ENCODE data around the gene SCRN2.

Gene SCRN2

DNA sequence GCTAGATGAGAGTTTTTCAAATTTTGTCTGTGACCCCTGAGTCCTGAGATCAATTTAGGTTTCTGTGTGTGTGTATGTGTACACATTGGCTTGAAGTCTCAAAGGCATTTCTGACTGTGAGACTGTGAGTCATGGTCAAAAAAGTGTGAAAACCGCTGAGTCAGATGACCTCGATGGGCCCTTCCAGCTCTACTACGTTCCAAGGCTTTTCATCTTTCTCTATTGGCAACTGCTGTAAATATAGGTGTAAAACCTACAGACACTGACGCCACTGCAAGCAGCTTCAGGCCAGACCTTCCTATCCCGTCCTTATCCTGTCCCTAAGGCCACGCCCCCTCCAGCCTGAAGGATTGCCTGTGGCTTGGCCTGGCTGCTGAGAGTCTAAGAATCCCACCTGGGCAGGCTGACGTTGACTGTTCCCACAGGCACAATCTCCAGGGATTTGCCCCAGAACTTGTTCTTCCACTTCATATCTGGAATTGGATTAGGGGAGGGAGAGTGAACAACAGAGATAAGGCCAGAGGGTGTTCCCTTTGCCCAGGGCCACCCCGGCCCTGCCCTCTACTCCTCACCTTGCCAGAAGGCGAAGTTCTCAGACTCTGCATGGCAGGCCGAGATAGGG is 30.8 kb downstream of the SCRN2 start:
- H3K36me3 ChIP-seq (ENCODE audit: control insufficient read depth, insufficient read depth, low read length), result peaks cover 30% of the 10 kb centered on the region

DNA sequence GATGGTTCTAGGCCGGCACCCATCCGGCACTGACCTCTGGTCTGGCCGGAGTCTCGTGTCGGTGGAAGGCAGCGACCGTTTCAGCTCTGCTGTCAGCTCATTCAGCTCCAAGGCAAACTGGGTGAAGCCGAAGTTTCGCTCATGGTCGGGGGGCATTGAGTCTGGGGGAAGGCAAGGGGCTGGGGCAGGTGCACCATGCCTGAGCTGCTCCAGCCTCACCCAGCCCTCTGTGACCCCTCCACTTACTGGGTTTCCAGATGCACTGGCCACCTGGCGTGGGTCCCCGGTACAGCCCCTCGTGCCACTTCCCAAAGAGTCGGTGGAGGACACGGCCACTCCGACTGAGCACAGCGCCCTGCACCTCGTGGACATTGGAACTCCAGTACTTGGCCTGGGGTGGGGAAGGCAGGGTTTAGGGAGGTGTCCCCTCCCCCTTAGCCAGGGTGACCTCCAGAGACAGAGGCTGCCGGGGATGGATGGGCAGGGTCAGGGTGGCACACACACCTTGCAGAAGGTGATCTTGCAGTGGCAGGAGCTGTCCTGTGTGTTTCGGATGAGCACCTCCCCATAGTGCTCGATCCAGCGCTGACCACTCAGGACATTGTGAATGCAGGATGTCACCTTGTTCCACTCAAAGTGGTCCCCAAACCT is 32.1 kb downstream of the SCRN2 start:
- Histone ChIP-seq H3K4me3 (ENCODE audit: low read length) (no peak overlapping the region), H3K9ac (ENCODE audit: low read length) (no peak overlapping the region), H3K27ac (ENCODE audit: low read depth, low read length) (no peak overlapping the region), H3K4me1 (ENCODE audit: control insufficient read depth, insufficient read depth, low read length) (no peaks in the 10 kb centered on the region), H3K36me3 (ENCODE audit: control insufficient read depth, insufficient read depth, low read length) (peaks cover 30% of the 10 kb centered on the region), H3K27me3 (ENCODE audit: control insufficient read depth, insufficient read depth, low read length) (no peaks in the 10 kb centered on the region)

More for the DNA sequence above, 30.8 kb downstream of the SCRN2 start:
- Histone ChIP-seq H3K27ac (ENCODE audit: low read depth, low read length) (no peak overlapping the region), H3K9ac (ENCODE audit: low read length) (no peak overlapping the region), H3K27me3 (ENCODE audit: control insufficient read depth, insufficient read depth, low read length) (no peaks in the 10 kb centered on the region), H3K4me1 (ENCODE audit: control insufficient read depth, insufficient read depth, low read length) (no peaks in the 10 kb centered on the region), H3K4me3 (ENCODE audit: low read length) (no peak overlapping the region)

DNA sequence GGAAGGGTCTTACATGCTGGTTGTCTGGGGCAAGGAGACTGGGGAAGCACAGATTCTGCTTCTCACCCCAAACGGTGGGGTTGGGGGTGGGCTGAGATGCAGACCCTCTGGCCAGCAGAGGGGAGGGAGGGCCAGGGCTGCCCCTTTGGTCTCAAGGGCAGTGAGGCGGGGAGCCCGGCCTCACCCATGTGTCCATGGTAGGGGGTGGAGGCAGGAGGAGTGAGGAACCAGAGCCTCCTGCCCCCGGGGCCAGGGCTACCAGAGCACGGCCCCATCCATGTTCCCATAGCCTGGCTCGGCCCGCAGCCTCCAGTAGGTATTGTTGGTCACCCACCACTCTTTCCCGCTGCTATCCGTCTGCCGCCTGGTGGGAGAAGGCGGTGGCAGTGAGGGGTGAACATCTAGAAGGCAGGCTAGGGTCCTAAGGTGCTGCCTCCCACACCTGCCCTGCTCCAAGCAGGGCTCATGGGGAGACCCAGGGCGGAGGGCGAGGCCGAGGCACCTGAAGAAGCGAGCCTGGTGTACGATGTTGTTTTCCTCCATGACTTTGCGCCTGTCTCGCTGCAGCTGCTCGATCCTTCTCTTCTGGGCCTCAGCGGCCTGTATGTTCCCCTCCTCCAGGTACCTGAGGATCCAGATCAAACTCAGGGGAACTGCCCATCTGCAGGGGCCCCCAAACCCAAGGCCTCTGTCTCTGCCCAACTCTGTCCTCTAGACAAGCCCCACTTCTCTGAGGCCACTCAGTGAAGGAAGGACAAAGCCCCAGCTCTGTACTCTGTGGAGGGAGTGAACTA is 32.8 kb downstream of the SCRN2 start:
- no peak overlapping the region for H3K9ac ChIP-seq (ENCODE audit: low read length)
- H3K4me1 ChIP-seq (ENCODE audit: control insufficient read depth, insufficient read depth, low read length), result no peaks in the 10 kb centered on the region
- no peak overlapping the region for H3K27ac ChIP-seq (ENCODE audit: low read depth, low read length)
- peaks cover 26% of the 10 kb centered on the region for H3K36me3 ChIP-seq (ENCODE audit: control insufficient read depth, insufficient read depth, low read length)
- H3K4me3 ChIP-seq (ENCODE audit: low read length), result no peak overlapping the region
- H3K27me3 ChIP-seq (ENCODE audit: control insufficient read depth, insufficient read depth, low read length), result no peaks in the 10 kb centered on the region

DNA sequence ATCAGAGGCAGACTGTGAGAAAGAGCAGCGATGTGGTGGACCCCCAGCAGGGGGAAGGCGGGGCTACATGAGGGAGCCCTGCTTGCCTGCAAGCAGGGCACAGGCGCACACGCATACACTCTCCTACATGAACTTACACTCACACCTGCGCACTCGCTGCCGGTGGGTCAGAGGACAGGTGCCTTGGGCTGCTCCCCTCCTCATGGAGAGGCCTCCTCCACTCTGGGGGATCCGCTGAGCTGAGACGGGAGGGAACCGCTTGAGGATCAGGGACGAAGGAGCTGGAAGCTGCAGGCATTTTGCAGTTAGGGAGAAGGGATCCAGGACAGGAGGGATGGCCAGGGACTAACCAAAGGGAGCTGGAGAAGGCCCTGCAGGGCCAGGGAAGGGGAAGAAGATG is 33.7 kb downstream of the SCRN2 start:
- no peak overlapping the region for H3K4me3 ChIP-seq (ENCODE audit: low read length)
- H3K4me1 ChIP-seq (ENCODE audit: control insufficient read depth, insufficient read depth, low read length), result no peaks in the 10 kb centered on the region
- H3K9ac ChIP-seq (ENCODE audit: low read length), result no peak overlapping the region
- no peaks in the 10 kb centered on the region for H3K27me3 ChIP-seq (ENCODE audit: control insufficient read depth, insufficient read depth, low read length)
- H3K27ac ChIP-seq (ENCODE audit: low read depth, low read length), result no peak overlapping the region
- peaks cover 24% of the 10 kb centered on the region for H3K36me3 ChIP-seq (ENCODE audit: control insufficient read depth, insufficient read depth, low read length)

DNA sequence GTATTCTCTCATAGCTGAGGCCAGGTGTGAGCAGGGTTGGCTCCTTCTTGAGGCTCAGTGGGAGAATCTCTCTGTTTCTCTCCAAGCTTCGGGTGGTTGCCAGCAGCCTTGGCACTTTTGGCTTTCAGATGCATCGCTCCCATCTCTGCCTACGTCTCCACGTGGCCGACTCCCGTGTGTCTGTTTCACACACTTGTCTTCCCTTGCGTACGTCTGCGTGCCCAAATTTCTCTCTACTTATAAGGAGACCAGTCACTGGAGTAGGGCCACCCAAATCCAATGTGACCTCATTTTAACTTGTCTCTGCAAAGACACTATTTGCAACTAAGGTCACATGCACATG is 34.2 kb downstream of the SCRN2 start:
- H3K27me3 ChIP-seq (ENCODE audit: control insufficient read depth, insufficient read depth, low read length), result no peaks in the 10 kb centered on the region
- no peaks in the 10 kb centered on the region for H3K4me1 ChIP-seq (ENCODE audit: control insufficient read depth, insufficient read depth, low read length)
- H3K27ac ChIP-seq (ENCODE audit: low read depth, low read length), result no peak overlapping the region
- no peak overlapping the region for H3K4me3 ChIP-seq (ENCODE audit: low read length)
- H3K36me3 ChIP-seq (ENCODE audit: control insufficient read depth, insufficient read depth, low read length), result peaks cover 20% of the 10 kb centered on the region
- H3K9ac ChIP-seq (ENCODE audit: low read length), result no peak overlapping the region

DNA sequence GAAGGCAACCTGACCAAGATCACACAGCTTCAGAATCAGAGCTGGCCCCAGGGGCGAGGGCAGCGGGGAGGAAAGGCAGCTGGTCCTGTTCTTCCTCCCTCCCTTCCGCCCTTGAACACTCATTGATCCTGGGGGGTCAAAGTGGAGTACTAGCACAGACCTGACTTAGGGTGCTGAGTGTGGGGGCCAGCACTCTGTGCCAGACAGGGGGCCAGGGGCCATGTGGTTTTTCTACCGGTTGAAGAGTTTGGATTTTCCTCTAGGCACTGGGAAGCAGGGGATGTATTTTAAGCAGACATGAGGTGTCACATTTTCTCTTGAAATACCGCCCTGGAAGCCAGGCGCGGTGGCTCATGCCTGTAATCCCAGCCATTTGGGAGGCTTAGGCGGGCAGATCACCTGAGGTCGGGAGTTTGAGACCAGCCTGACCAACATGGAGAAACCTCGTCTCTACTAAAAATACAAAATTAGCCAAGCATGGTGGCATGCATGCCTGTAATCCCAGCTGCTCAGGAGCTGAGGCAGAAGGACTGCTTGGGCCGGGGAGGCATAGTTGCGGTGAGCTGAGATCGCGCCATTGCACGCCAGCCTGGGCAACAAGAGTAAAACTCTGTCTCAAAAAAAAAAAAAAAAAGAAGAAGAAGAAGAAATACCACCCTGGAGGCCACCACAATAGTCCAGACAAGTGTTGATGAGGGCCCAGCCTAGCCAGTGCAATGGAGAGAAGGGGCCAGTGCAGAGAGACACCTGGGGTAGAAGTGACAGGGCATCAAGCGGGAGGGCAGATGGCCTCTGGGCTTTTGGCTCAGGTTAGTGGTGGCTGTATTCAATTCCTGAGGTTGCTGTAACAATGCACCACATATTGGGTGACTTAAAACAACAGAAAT is 34.8 kb downstream of the SCRN2 start:
- H3K9ac ChIP-seq (ENCODE audit: low read length), result no peak overlapping the region
- H3K27ac ChIP-seq (ENCODE audit: low read depth, low read length), result no peak overlapping the region
- peaks cover 20% of the 10 kb centered on the region for H3K36me3 ChIP-seq (ENCODE audit: control insufficient read depth, insufficient read depth, low read length)
- H3K4me1 ChIP-seq (ENCODE audit: control insufficient read depth, insufficient read depth, low read length), result no peaks in the 10 kb centered on the region
- H3K4me3 ChIP-seq (ENCODE audit: low read length), result no peak overlapping the region
- H3K27me3 ChIP-seq (ENCODE audit: control insufficient read depth, insufficient read depth, low read length), result no peaks in the 10 kb centered on the region

DNA sequence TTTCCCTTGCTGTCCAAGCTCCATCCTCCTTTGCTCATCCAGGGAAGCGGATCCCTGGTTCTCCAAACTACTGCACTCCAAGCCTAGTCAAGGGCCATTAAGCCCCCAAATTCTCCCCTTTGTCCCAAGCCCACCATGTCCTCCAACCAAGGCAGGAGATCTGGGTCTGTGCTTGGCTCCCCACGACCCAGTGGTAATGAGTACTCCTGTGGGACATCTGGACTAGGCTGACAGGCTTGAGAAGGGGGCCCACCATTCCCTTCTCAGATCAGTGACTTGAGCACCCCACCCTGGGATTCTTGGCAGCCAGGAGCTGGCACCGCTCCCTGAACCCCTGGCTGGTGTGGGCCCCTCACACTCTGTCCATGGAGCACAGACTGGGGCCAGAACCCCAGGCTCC is 36.6 kb downstream of the SCRN2 start:
- no peaks in the 10 kb centered on the region for H3K27me3 ChIP-seq (ENCODE audit: control insufficient read depth, insufficient read depth, low read length)
- H3K4me1 ChIP-seq (ENCODE audit: control insufficient read depth, insufficient read depth, low read length), result no peaks in the 10 kb centered on the region
- no peak overlapping the region for H3K4me3 ChIP-seq (ENCODE audit: low read length)
- H3K27ac ChIP-seq (ENCODE audit: low read depth, low read length), result no peak overlapping the region
- peaks cover 18% of the 10 kb centered on the region for H3K36me3 ChIP-seq (ENCODE audit: control insufficient read depth, insufficient read depth, low read length)
- H3K9ac ChIP-seq (ENCODE audit: low read length), result no peak overlapping the region

DNA sequence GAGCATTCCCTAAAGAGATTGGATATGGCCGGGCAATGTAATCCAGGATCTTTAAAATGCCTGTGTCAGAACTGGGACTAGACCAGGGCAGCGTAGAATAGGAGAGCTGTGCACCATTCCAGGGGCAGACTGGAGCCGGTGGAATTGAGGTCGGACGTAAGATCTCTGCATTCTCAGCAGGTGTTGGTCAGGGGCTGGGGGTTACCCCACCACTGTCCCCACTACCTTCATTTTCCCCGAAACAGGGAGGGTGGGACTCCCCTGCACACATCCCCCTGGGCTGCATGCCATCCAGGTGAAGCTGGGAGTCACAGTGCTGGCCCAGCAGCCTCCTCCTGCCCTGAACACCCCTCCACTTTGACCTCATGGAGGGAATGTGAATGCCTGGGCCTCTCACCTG is 37.3 kb downstream of the SCRN2 start:
- no peak overlapping the region for H3K4me3 ChIP-seq (ENCODE audit: low read length)
- no peak overlapping the region for H3K27ac ChIP-seq (ENCODE audit: low read depth, low read length)
- peaks cover 12% of the 10 kb centered on the region for H3K36me3 ChIP-seq (ENCODE audit: control insufficient read depth, insufficient read depth, low read length)
- H3K27me3 ChIP-seq (ENCODE audit: control insufficient read depth, insufficient read depth, low read length), result no peaks in the 10 kb centered on the region
- H3K9ac ChIP-seq (ENCODE audit: low read length), result no peak overlapping the region
- H3K4me1 ChIP-seq (ENCODE audit: control insufficient read depth, insufficient read depth, low read length), result no peaks in the 10 kb centered on the region

DNA sequence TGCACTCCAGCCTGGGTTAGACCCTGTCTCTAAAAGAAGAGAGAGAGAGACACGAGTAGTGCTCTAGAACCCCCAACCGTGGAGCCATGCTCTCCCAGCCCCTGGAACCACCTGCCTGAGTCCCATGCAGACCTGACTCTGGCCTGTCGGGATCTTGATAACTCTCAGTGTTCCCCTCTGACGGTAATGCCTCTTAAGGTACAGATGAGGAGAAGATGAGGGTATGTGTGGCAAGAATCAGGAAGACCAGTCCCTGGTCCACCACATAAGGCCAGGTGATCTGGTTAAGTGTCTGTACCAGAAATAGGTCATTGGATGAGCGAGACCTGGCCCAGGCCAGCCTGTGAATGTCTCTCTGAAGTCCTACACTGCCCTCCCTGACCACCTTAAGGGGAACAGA is 37.9 kb downstream of the SCRN2 start:
- Histone ChIP-seq H3K36me3 (ENCODE audit: control insufficient read depth, insufficient read depth, low read length) (peaks cover 7% of the 10 kb centered on the region), H3K27me3 (ENCODE audit: control insufficient read depth, insufficient read depth, low read length) (no peaks in the 10 kb centered on the region), H3K9ac (ENCODE audit: low read length) (no peak overlapping the region), H3K27ac (ENCODE audit: low read depth, low read length) (no peak overlapping the region), H3K4me3 (ENCODE audit: low read length) (no peak overlapping the region), H3K4me1 (ENCODE audit: control insufficient read depth, insufficient read depth, low read length) (no peaks in the 10 kb centered on the region)

DNA sequence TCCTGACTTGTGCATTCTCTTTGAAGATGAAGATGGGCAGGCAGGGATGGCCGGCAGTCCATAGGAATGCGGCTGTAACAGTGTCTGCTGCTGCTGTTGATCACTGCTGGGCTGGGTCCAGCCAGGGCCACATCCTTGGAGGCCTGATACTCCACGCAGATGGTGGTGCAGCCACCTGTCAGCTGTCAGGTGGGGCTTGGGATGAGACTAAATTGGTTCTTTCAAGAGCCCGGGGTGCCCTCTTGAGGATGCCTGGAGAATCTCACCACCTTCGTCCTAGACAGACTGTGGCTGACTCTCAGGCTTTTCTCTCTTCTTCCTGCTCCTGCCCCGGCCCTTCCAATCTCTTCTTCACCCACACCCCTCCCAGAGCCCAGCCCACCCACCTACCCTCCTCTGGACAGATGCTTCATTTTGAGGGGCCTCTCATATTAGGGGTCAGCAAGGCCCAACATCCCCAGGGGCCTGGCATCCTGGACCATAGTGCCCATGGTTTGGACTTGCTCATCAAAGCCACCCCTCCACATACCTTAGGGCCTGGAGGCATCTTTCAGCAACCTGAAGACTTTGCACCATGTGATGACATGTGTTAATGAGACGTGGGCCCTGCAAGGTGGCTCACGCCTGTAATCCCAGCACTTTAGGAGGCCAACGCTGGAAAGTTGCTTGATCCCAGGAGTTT is 38.6 kb downstream of the SCRN2 start:
- Histone ChIP-seq H3K27me3 (ENCODE audit: control insufficient read depth, insufficient read depth, low read length) (no peaks in the 10 kb centered on the region), H3K27ac (ENCODE audit: low read depth, low read length) (no peak overlapping the region), H3K4me1 (ENCODE audit: control insufficient read depth, insufficient read depth, low read length) (no peaks in the 10 kb centered on the region), H3K36me3 (ENCODE audit: control insufficient read depth, insufficient read depth, low read length) (peaks cover 2% of the 10 kb centered on the region), H3K4me3 (ENCODE audit: low read length) (no peak overlapping the region), H3K9ac (ENCODE audit: low read length) (no peak overlapping the region)

DNA sequence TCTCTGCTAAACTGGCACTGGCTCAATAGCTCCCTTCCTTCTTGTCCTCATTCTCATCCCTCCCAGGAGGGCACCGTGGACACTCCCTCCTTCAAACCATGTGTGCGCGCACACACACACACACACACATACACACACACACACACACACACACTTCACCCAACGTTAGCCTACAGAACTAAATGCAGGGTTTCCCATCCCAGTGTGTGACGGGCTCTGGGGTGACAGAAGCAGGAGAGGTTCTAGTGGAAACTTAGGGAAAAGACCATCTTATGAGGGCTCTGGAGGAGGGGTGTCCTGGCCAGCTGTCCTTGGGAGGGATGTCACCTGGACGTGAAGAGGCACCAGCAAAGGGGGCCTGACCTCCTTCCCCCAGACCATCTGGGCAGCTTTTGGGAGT is 39.2 kb downstream of the SCRN2 start:
- Histone ChIP-seq H3K36me3 (ENCODE audit: control insufficient read depth, insufficient read depth, low read length) (no peaks in the 10 kb centered on the region), H3K27ac (ENCODE audit: low read depth, low read length) (no peak overlapping the region), H3K4me1 (ENCODE audit: control insufficient read depth, insufficient read depth, low read length) (no peaks in the 10 kb centered on the region), H3K27me3 (ENCODE audit: control insufficient read depth, insufficient read depth, low read length) (no peaks in the 10 kb centered on the region), H3K9ac (ENCODE audit: low read length) (no peak overlapping the region), H3K4me3 (ENCODE audit: low read length) (no peak overlapping the region)

Data from rectal smooth muscle tissue (tissue), 1 donor.